Upper lobe of left lung (tissue), 6 donors: ENCODE data around the gene MTPN. TPM values are rescaled to one million over a fixed set of nuclear protein-coding genes. Genes with fewer than 3 reads are reported as not detected.

Source experiments
- ATAC-seq, 2 donors: fragments of 200-7000 bp; cut with Tn5 transposase; one replicate each; pipeline ENCODE4 v1.9.1; 2022; ENCODE audit warnings: mild to moderate bottlenecking in 2 of 2, moderate library complexity in 2 of 2; ENCODE audit not compliant: low FRiP score in 2 of 2
- DNase-seq, 2 donors: peaks; one replicate each; pipeline ENCODE4 v3.0.0-alpha.2; 2019 to 2020
- H3K27ac ChIP-seq, 4 donors: fragments of 200-600 bp; sonication (generic); one replicate each; pipeline ENCODE4 v1.5.1; 2016 to 2019
- H3K27me3 ChIP-seq, 4 donors: fragments of 200-600 bp; sonication (generic); one replicate each; pipeline ENCODE4 v1.5.1; 2017 to 2019
- H3K36me3 ChIP-seq, 4 donors: fragments of 200-600 bp; sonication (generic); one replicate each; pipeline ENCODE4 v1.5.1; 2016 to 2019
- H3K4me1 ChIP-seq, 4 donors: fragments of 200-600 bp; sonication (generic); one replicate each; pipeline ENCODE4 v1.5.1; 2018 to 2019
- H3K4me3 ChIP-seq, 4 donors: fragments of 200-600 bp; sonication (generic); one replicate each; pipeline ENCODE4 v1.5.1; 2017 to 2019; ENCODE audit warnings: mild to moderate bottlenecking in 2 of 4, moderate library complexity in 1 of 4
- H3K9me3 ChIP-seq, 4 donors: fragments of 200-600 bp; sonication (generic); one replicate each; pipeline ENCODE4 v1.5.1; 2018 to 2019
- CTCF ChIP-seq, 6 experiments: fragments of 450-650 bp in 4 of 6; fragments of 200-600 bp in 2 of 6; sonication (generic) in 2 of 6; IDR thresholded peaks; one replicate each; pipeline ENCODE4 v1.5.1; 2016 to 2019; ENCODE audit warnings: antibody characterized with exemption in 6 of 6
- EP300 ChIP-seq, 4 donors: sonication (generic); formaldehyde crosslinking; IDR thresholded peaks; one replicate each; pipeline ENCODE4 v1.5.1; 2017; ENCODE audit warnings: antibody characterized with exemption in 4 of 4, control low read depth in 2 of 4
- POLR2A ChIP-seq, 4 donors: fragments of 450-650 bp; IDR thresholded peaks; one replicate each; pipeline ENCODE4 v1.5.1; 2016 to 2017; ENCODE audit warnings: antibody characterized with exemption in 4 of 4, mild to moderate bottlenecking in 2 of 4
- POLR2AphosphoS5 ChIP-seq, 2 donors: sonication (generic); formaldehyde crosslinking; IDR thresholded peaks; one replicate each; pipeline ENCODE4 v1.5.1; 2017; ENCODE audit warnings: antibody characterized with exemption in 2 of 2
- WGBS, 2 donors: methylation state at CpG; one replicate each; pipeline ENCODE4 v1.1.5; 2017 to 2018; 5-methylcytosine and 5-hydroxymethylcytosine counted together
- total RNA-seq, 6 donors: library from RNA; depleted of rRNA in 4 of 6; stranded (reverse); fragments of >200 nt in 4 of 6; gene quantifications; one replicate each; pipeline versions ENCODE4 v1.1.0 to v1.2.1, GENCODE V29; 2016 to 2021
- donor health status: DM: no; HTN: no; CAD: no; lungs with moderate emphysema.
- donor health status: DM: no; HTN: yes; CAD: no; lungs with severe emphysema.

MTPN gene
- total RNA-seq, 6 donors from 2014 or later: 34.2 to 145 (median 87.3) TPM

- H3K27me3 ChIP-seq: no peaks in the 10 kb centered on the region
- H3K27ac ChIP-seq: no peak overlapping the region
- no peaks in the 10 kb centered on the region for H3K9me3 ChIP-seq
- ATAC-seq (no peak), DNase-seq (no peak)
- H3K4me3 ChIP-seq: no peak overlapping the region
- no peak for TF ChIP-seq POLR2AphosphoS5 (IDR thresholded peaks at IDR 0.05)
- TF ChIP-seq CTCF (IDR thresholded peaks at IDR 0.05): no peak
- TF ChIP-seq POLR2A (IDR thresholded peaks at IDR 0.05): no peak
- no peak for TF ChIP-seq EP300 (IDR thresholded peaks at IDR 0.05)
- H3K36me3 ChIP-seq: peaks cover 0 to 21% (median 4%) of the 10 kb centered on the region in 4 donors
- H3K4me1 ChIP-seq: peaks cover 8 to 20% (median 14%) of the 10 kb centered on the region in 4 donors
Measured at GRCh38 chr7:135928136-135928535, 49.0 kb downstream of the MTPN start.

- 56 to 66% methylated on average over 3 of the region's 3 CpGs for WGBS, 2 donors
- ATAC-seq: no peak
- DNase-seq: no peak
- no peak for TF ChIP-seq CTCF (IDR thresholded peaks at IDR 0.05)
- TF ChIP-seq POLR2A (IDR thresholded peaks at IDR 0.05): no peak
- no peak for TF ChIP-seq EP300 (IDR thresholded peaks at IDR 0.05)
- TF ChIP-seq POLR2AphosphoS5 (IDR thresholded peaks at IDR 0.05): no peak
- Histone ChIP-seq H3K4me3 (no peak overlapping the region), H3K27me3 (no peaks in the 10 kb centered on the region), H3K27ac (no peak overlapping the region), H3K36me3 (peaks cover 0 to 21% (median 4%) of the 10 kb centered on the region in 4 donors), H3K4me1 (no peaks in the 10 kb centered on the region), H3K9me3 (no peaks in the 10 kb centered on the region)
Measured at GRCh38 chr7:135925210-135925609, 51.9 kb downstream of the MTPN start.

GRCh38 chr7:135924302-135924701 is 52.9 kb downstream of the MTPN start:
- ATAC-seq: no peak
- Histone ChIP-seq H3K9me3 (no peaks in the 10 kb centered on the region), H3K4me1 (no peaks in the 10 kb centered on the region), H3K36me3 (peaks cover 0 to 14% (median 1%) of the 10 kb centered on the region in 4 donors), H3K27me3 (no peaks in the 10 kb centered on the region), H3K4me3 (no peak overlapping the region), H3K27ac (no peak overlapping the region)
- no peak for TF ChIP-seq POLR2AphosphoS5 (IDR thresholded peaks at IDR 0.05)
- TF ChIP-seq EP300 (IDR thresholded peaks at IDR 0.05): no peak
- DNase-seq: no peak
- WGBS, 2 donors: 70 to 78% methylated on average over 3 of the region's 3 CpGs

GRCh38 chr7:135922263-135922662 is 54.9 kb downstream of the MTPN start:
- H3K9me3 ChIP-seq: no peaks in the 10 kb centered on the region
- ATAC-seq: no peak
- DNase-seq: no peak
- no peaks in the 10 kb centered on the region for H3K27me3 ChIP-seq
- H3K4me1 ChIP-seq: peaks cover 0 to 7% (median 0%) of the 10 kb centered on the region in 4 donors
- H3K4me3 ChIP-seq: no peak overlapping the region
- H3K27ac ChIP-seq: no peak overlapping the region
- no peaks in the 10 kb centered on the region for H3K36me3 ChIP-seq
- no peak for TF ChIP-seq POLR2A (IDR thresholded peaks at IDR 0.05)
- TF ChIP-seq EP300 (IDR thresholded peaks at IDR 0.05): no peak
- TF ChIP-seq POLR2AphosphoS5 (IDR thresholded peaks at IDR 0.05): no peak
- no peak for TF ChIP-seq CTCF (IDR thresholded peaks at IDR 0.05)
- WGBS, 2 donors: 75 to 98% methylated on average over 3 of the region's 3 CpGs

GRCh38 chr7:135920478-135920877 is 56.7 kb downstream of the MTPN start:
- Histone ChIP-seq H3K27ac (no peak overlapping the region), H3K4me1 (peaks cover 0 to 7% (median 0%) of the 10 kb centered on the region in 4 donors), H3K27me3 (no peaks in the 10 kb centered on the region), H3K4me3 (no peak overlapping the region), H3K9me3 (no peaks in the 10 kb centered on the region), H3K36me3 (no peaks in the 10 kb centered on the region)
- no peak for DNase-seq
- TF ChIP-seq POLR2AphosphoS5 (IDR thresholded peaks at IDR 0.05) (no peak), EP300 (IDR thresholded peaks at IDR 0.05) (no peak), CTCF (IDR thresholded peaks at IDR 0.05) (no peak), POLR2A (IDR thresholded peaks at IDR 0.05) (no peak)
- 63 to 77% methylated on average over 6 to 7 of the region's 7 CpGs for WGBS, 2 donors
- ATAC-seq: no peak
